Pulmonary artery endothelial cell (primary cell): ENCODE results near the gene SKOR1. TPM values are rescaled to one million over a fixed set of nuclear protein-coding genes. Genes with fewer than 3 reads are reported as not detected.

Experiments used
- DNase-seq: peaks from one replicate; pipeline ENCODE4 v3.0.0-alpha.2; 2011; ENCODE audit warnings: low read depth, low spot score
- total RNA-seq: library from RNA; depleted of rRNA; stranded (reverse); fragments of >200 nt; gene quantifications from 2 replicates; pipeline ENCODE4 v1.2.3, GENCODE V29; 2014

The SKOR1 gene
- total RNA-seq, 1 donor from 2014 or later: 0.07 TPM

GRCh38 chr15:67796196-67797127 is 28.8 kb upstream of the SKOR1 start:
- no peak for DNase-seq

GRCh38 chr15:67799801-67800205 is 25.5 kb upstream of the SKOR1 start:
- DNase-seq: no peak

GRCh38 chr15:67801142-67801541 is 24.2 kb upstream of the SKOR1 start:
- no peak for DNase-seq

- no peak for DNase-seq
Measured at GRCh38 chr15:67801926-67802914, 23.1 kb upstream of the SKOR1 start.

GRCh38 chr15:67803299-67803698 is 22.0 kb upstream of the SKOR1 start:
- no peak for DNase-seq

- no peak for DNase-seq
Measured at GRCh38 chr15:67803996-67804843, 21.1 kb upstream of the SKOR1 start.

GRCh38 chr15:67805008-67805665 is 20.2 kb upstream of the SKOR1 start:
- DNase-seq: no peak

- DNase-seq: no peak
Measured at GRCh38 chr15:67805666-67806516, 19.4 kb upstream of the SKOR1 start.

- DNase-seq: no peak
Measured at GRCh38 chr15:67806536-67806935, 18.8 kb upstream of the SKOR1 start.

GRCh38 chr15:67807141-67807540 is 18.2 kb upstream of the SKOR1 start:
- DNase-seq: no peak

- DNase-seq: no peak
Measured at GRCh38 chr15:67807836-67808235, 17.5 kb upstream of the SKOR1 start.

- no peak for DNase-seq
Measured at GRCh38 chr15:67808821-67809220, 16.5 kb upstream of the SKOR1 start.

- DNase-seq: no peak
Measured at GRCh38 chr15:67809441-67809840, 15.9 kb upstream of the SKOR1 start.

GRCh38 chr15:67809866-67810265 is 15.4 kb upstream of the SKOR1 start:
- DNase-seq: no peak

- no peak for DNase-seq
Measured at GRCh38 chr15:67812241-67812644, 13.1 kb upstream of the SKOR1 start.

GRCh38 chr15:67813104-67813634 is 12.1 kb upstream of the SKOR1 start:
- DNase-seq: no peak

- DNase-seq: no peak
Measured at GRCh38 chr15:67815036-67815592, 10.2 kb upstream of the SKOR1 start.

GRCh38 chr15:67816668-67817067 is 8.6 kb upstream of the SKOR1 start:
- no peak for DNase-seq

- no peak for DNase-seq
Measured at GRCh38 chr15:67818464-67818863, 6.8 kb upstream of the SKOR1 start.
